ENCODE measurements around the gene ZNF440.
"Not testable (repeated sequence)": the region's sequence is repeated elsewhere in the genome, so short reads cannot be mapped to it uniquely, and the experiment has no call there.

The ZNF440 gene

DNA sequence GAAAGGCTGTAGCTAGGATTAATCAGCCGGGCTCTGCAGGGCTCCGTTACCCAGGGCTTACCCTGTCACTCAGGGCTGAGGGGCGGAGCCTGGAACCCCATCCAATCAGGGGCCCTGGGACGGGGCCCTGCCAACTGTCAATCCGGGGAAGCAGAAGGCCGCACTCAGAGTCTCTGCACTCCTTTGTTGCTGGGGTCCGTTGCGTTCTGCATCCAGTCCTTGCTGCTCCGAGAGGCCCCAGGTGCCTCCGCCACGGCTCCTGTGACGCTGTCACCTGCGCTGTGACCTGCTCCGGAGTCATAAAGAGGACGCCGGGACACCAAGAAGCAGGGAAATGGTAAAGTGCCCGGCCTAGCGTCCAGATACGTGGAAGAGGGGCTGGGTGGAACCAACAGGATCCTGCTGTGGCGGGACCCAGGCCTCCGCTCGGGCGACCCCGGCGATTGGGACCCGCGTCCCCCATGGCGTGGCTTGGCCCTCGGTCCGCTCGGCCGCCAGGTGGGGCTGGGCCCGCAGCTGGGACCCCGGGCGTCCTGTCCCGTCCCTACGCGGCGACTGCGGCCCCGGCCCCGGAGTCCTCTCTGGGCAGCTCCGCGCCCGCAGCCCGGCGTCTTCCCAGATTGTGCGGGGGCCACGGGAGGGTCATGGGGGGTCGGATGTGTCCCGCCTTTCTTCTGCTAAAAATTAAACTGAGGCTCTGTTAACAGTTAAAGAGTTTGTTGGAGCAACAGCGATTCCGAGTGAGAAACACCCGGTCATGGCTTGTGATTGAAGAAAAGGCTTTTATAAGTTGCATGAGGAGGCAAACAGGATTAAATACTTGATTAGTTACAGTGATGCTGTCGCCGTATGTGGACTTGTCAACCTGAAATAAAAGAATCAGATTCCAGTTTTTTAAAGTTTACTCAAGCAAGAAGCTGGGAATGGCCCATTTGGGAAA, 15.4 kb upstream of the ZNF440 start, which contains the start of gene ZNF491:
Gene ZNF491 (plus strand): TSS at position 133 of the 940 bp plus-strand sequence. CDS start 7,431 bp downstream, outside the sequence.
- H3K27ac ChIP-seq, result peak within 1 kb of the TSS; percentile 67
- CTCF ChIA-PET, result interaction anchor here (0.6 to 2.7 kb wide), 10 partner anchors 11 to 822 kb away, joined by 3 to 28 read pairs (median 6); partner anchors contain the start of genes ZNF440 and ZNF844
- DNase-seq (ENCODE audit: low spot score), result peak; percentile 97

DNA sequence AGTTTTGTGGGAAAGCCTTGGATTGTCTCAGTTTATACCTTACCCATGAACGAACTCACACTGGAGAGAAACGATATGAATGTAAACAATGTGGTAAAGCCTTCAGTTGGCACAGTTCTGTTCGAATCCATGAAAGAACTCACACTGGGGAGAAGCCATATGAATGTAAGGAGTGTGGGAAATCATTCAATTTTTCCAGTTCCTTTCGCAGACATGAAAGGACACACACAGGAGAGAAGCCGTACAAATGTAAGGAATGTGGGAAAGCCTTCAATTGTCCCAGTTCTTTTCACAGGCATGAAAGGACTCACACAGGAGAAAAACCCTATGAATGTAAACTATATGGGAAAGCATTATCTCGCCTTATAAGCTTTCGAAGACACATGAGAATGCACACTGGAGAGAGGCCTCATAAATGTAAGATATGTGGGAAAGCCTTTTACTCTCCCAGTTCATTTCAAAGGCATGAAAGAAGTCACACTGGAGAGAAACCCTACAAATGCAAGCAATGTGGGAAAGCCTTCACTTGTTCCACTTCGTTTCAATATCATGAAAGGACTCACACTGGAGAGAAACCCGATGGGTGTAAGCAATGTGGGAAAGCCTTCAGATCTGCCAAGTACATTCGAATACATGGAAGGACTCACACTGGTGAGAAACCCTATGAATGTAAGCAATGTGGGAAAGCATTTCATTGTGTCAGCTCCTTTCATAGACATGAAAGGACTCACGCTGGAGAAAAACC, 7.5 kb upstream of the ZNF440 start:
- TF ChIP-seq, protein P1, sequence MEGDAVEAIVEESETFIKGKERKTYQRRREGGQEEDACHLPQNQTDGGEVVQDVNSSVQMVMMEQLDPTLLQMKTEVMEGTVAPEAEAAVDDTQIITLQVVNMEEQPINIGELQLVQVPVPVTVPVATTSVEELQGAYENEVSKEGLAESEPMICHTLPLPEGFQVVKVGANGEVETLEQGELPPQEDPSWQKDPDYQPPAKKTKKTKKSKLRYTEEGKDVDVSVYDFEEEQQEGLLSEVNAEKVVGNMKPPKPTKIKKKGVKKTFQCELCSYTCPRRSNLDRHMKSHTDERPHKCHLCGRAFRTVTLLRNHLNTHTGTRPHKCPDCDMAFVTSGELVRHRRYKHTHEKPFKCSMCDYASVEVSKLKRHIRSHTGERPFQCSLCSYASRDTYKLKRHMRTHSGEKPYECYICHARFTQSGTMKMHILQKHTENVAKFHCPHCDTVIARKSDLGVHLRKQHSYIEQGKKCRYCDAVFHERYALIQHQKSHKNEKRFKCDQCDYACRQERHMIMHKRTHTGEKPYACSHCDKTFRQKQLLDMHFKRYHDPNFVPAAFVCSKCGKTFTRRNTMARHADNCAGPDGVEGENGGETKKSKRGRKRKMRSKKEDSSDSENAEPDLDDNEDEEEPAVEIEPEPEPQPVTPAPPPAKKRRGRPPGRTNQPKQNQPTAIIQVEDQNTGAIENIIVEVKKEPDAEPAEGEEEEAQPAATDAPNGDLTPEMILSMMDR (conservative IDR thresholded peaks at IDR 0.05; ENCODE audit: low read depth), result no peak
- POLR2A ChIA-PET (ENCODE audit: low non-redundant PET), result no interaction called here
- no peak for DNase-seq (ENCODE audit: low spot score)
- H3K27ac ChIP-seq, result no peak overlapping the region
- CTCF ChIA-PET, result no interaction called here

More for the DNA sequence above, 15.4 kb upstream of the ZNF440 start, which contains the start of gene ZNF491:
- POLR2A ChIA-PET (ENCODE audit: low non-redundant PET), result no interaction called here
- TF ChIP-seq, protein P1 (conservative IDR thresholded peaks at IDR 0.05; ENCODE audit: low read depth), result 0 out of 2 replicates have a peak, but pooled peaks have one; percentile 20

DNA sequence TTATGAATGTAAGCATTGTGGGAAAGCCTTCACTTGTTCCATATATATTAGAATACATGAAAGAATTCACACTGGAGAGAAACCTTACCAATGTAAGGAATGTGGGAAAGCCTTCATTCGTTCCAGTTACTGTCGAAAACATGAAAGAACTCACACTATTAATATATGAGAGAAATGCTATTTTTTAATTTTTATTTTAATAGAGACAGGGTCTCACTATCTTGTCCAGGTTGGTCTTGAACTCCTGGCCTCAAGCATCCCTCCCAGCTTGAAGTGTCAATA, 7.0 kb upstream of the ZNF440 start:
- no peak for DNase-seq (ENCODE audit: low spot score)
- TF ChIP-seq, protein P1 (conservative IDR thresholded peaks at IDR 0.05; ENCODE audit: low read depth), result no peak
- ChIA-PET CTCF (no interaction called here), POLR2A (ENCODE audit: low non-redundant PET) (no interaction called here)
- H3K27ac ChIP-seq, result no peak overlapping the region

DNA sequence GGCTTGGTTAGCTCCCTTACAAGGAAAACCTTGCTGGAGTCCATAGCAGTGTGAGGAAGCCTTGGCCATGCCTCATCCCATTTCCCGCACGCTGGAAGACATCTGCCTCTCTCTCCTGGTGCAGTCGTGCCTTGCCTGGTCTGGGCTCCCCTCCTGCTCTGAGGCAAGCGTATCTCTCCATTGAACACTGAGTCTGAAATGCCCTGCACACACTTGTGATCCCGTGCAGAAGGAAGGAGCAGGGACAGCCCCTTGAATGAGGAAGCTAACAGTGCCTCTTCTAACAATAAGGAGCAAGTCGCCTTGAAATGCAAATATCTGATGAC, 407 bp upstream of the ZNF440 start:
- DNase-seq (ENCODE audit: low spot score), result no peak
- peak overlapping the region; percentile 95 for H3K27ac ChIP-seq
- ChIA-PET POLR2A (ENCODE audit: low non-redundant PET) (interaction anchor here (0.6 kb wide), 3 partner anchors 60 to 178 kb away, joined by 3 to 6 read pairs (median 3); no protein-coding TSS in a partner anchor), CTCF (interaction anchor here (0.6 to 1.0 kb wide), 2 partner anchors 15 to 343 kb away, joined by 3 to 6 read pairs; partner anchors contain the start of genes ZNF491 and ZNF625)
- TF ChIP-seq, protein P1 (conservative IDR thresholded peaks at IDR 0.05; ENCODE audit: low read depth), result no peak

DNA sequence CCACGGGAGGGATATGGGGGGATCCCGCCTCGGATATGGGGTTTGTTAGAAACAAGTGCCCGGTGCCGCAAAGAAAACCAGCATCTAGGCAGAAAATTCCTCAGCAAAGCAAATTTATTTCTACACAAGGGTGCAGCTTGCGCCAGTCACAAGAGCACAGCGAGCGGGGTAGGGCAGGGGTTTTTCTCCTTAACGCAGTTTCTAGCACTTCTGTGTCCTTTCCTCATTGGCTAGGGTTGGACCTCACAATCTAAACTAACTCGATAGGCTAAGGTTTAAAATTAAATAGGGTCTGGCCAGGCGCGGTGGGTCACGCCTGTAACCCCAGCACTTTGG, 595 bp downstream of the ZNF440 start:
- ChIA-PET CTCF (interaction anchor here (0.5 to 1.3 kb wide), 2 partner anchors 17 to 887 kb away, joined by 4 to 5 read pairs; no protein-coding TSS in a partner anchor), POLR2A (ENCODE audit: low non-redundant PET) (interaction anchor here (0.6 kb wide), 1 partner anchor 474 kb away, joined by 3 read pairs; no protein-coding TSS in a partner anchor)
- H3K27ac ChIP-seq, result peak overlapping the region; percentile 95
- DNase-seq (ENCODE audit: low spot score), result peak; percentile 45
- TF ChIP-seq, protein P1 (conservative IDR thresholded peaks at IDR 0.05; ENCODE audit: low read depth), result no peak

DNA sequence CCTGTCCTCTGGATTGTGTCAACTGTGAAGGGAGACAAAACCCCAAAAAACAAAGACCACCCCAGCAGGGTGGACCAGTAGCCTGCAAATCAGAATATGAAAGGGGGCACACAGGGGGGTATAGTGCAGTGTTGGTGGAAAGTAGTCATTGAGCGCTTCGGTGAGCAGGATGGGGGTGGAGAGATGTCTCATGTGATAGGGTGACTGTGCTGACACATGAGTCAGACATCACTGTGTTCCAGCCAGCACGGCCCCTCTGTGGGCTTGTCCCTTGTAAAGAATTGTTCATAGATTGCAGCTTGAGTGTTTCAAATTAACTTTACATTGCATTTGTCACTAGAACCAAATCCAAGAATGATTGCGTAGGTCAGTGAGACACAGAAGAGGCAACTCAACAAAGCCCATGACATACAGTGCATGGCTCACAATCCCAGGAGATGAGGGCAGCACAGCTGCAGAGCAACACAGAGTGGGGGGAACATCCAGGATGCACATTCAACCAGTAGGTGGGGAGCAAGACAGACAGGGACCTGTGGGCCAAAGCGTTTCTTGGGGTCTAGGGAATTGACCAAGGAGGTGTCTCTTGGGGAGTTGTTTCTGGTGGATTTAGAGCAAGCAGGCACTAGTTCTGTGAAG, 7.5 kb downstream of the ZNF440 start:
- no peak for DNase-seq (ENCODE audit: low spot score)
- TF ChIP-seq, protein P1 (conservative IDR thresholded peaks at IDR 0.05; ENCODE audit: low read depth), result no peak
- no peak overlapping the region for H3K27ac ChIP-seq
- ChIA-PET POLR2A (ENCODE audit: low non-redundant PET) (no interaction called here), CTCF (no interaction called here)

DNA sequence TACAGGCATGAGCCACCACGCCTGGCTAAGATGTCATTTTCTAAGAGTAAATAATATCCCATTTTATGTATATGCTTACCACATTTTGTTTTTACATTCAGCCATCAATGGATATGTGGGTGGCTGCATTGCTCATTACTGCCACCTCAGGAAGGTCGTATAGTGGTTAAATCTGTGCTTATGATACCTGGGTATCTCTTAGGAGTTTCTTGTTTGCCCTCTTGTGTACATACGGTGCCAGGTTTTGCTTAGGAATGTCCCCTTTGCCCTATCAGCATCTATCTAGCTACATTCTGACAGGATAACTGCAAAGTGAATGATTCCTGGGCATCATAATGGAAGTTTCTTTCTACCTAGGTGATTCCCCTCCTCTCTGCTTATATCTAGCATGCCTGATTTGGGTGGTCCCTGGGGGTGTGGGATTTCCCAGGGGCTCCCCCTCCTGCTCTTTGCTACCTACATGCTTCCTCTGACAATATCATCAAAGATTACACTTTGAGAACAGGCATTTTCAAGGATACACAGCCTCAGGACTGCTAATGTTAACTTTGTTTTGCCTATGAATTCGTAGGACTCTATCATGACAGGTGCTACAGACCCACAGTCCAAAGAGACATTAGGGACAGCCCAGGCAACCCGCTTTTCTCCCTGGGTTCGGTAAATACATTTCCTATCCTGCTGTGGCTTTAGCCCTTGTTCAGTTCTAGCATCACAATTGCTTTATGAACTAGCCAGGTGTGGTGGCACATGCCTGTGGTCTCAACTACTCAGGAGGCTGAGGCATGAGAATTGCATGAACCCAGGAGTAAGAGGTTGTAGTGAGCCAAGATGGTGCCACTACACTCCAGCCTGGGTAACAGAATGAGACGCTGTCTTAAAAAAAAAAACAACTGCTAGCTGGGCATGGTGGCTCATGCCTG, 15.1 kb downstream of the ZNF440 start:
- DNase-seq (ENCODE audit: low spot score); CTCF ChIA-PET; POLR2A ChIA-PET (ENCODE audit: low non-redundant PET); H3K27ac ChIP-seq: not testable (repeated sequence)
